NK-92 (cell line): ENCODE measurements around the gene RPRD2.
A peak's percentile ranks its signal among the peaks of the same experiment; 100 is the strongest.
"Not testable (repeated sequence)": the region's sequence is repeated elsewhere in the genome, so short reads cannot be mapped to it uniquely, and the experiment has no call there.

Experiments
- DNase-seq: peaks from one replicate; lab custom pipeline; 2025; ENCODE audit not compliant: unreplicated experiment; lab: John Stamatoyannopoulos, UW

The RPRD2 gene

DNA sequence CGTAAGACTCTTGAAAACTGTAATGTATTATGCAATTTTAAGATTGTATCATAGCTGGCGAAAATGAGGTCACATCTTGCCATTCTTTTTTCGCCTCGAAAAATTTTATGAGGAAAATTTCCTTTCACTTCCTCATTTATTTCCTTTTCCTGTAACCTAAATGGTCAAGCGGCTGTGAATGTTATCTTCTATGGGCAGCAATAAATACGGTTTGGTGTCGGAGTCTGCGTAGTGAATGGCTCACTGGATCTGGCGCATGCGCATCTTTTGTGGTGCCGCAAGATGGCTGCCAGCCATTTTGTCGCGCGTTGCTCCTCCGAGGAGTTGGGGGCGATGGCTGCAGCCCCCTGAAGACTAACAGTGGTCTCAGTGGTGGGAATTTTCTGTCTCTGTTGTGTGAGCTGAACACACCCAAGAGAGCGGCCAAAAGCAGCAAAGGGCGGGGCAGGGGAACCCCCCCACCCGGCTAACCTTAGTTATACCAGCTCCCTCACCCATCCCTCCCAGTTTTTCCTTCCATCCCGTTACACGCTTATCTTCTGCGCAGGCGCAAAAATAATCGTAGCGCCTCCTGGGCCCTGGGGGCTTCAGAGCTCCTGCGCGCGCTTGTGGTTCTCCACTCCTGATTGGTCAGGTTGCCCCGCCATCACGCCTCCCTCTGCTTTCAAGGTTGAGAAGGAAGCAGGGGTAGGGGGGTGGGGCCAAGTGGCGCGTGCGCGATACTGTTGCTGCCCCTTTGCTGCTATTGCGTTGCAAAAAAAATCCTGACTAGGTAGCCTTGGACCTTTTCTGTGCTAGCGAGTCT is at the start of gene RPRD2:
TSS of gene RPRD2 (plus strand) at position 722 of the 805 bp plus-strand sequence. CDS start 568 bp downstream, outside the sequence.
- DNase-seq, result peak; percentile 96

DNA sequence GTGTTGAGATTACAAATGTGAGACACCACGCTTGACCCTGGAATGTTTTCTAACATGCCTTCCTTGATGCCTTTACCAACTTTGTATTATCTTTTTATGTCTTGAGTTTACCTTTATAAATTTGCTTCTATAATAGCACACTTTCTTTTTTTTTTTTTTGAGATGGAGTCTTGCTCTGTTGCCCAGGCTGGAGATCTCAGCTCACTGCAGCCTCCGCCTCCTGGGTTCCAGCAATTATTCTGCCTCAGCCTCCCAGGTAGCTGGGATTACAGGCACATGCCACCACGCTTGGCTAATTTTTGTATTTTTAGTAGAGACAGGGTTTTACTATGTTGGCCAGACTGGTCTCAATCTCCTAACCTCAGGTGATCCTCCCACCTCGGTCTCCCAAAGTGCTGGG is 49.3 kb upstream of the RPRD2 start:
- not testable (repeated sequence) for DNase-seq

DNA sequence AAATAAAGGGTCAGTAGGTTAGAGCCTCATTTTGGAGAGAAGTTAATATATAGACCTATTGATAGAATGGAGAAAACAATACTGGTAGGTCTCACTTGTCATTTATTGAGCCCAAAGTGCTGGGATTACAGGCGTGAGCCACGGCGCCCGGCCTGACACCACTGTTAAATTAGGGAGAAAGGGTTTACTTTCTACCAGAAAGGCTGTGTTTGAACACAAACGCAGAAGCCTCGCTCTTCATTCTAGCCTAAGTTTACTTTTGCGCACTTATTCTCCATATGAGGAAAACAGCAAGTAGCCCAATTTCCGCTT is 43.3 kb upstream of the RPRD2 start:
- DNase-seq, result no peak

- DNase-seq, result no peak
Observed at GRCh38 chr1:150321826-150322166, 42.2 kb upstream of the RPRD2 start.

GRCh38 chr1:150322310-150322709 is 41.6 kb upstream of the RPRD2 start:
- no peak for DNase-seq

GRCh38 chr1:150332651-150333290 is 31.2 kb upstream of the RPRD2 start:
- no peak for DNase-seq

- no peak for DNase-seq
Observed at GRCh38 chr1:150346316-150346715, 17.6 kb upstream of the RPRD2 start.

DNA sequence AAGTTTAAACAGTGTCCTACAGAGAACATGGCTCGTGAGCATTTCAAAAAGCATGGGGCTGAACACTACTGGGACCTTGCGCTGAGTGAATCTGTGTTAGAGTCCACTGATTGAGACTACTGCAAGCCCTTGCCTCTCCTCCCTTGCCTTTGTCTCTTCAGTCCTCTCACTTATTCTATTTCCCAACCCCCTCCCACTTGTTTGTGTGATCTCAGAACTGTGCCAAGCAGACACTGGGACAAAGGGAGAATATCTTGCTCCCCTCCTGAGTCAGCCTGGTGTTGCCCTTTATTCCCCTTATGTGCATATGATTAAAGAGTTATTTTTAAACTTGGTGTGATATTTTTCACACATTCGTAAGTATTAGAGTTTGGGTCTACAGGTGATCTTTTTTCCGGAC is 11.1 kb upstream of the RPRD2 start:
- no peak for DNase-seq

- no peak for DNase-seq
Observed at GRCh38 chr1:150362721-150363425, 1.1 kb upstream of the RPRD2 start.

DNA sequence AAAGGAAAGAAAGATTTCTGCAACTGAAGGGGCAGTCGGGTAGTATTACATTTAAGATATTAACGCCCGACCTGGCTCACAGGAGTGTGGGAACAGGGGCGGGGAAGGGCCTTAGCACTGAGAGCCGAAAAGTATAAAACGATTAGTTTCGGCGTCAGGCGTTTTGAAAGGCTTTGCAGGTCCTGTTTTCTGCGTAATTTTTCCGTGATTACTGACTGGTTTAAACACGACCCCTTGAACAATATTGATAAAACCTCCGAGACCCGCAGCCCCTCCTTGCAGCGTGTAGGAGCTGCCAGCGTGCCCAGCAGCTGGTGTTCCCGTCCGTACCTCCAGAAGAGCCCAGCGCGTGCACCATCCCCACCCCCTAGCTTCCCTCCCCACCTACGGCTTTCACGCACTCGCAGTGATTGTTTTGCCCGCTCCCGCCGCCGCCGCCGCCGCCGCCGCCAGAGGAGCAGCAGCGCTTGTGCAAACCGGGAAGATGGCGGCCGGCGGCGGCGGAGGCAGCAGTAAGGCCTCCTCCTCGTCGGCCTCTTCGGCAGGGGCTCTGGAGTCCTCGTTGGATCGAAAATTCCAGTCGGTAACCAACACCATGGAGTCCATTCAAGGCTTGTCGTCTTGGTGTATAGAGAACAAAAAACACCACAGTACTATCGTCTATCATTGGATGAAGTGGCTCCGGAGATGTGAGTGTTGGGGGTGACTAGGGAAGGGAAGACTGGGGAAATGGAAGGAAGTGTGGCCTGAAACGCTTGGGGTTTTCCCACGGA is 470 bp downstream of the RPRD2 start:
- DNase-seq, result peak; percentile 9

GRCh38 chr1:150365941-150366340 is 2.0 kb downstream of the RPRD2 start:
- DNase-seq, result no peak

- no peak for DNase-seq
Observed at GRCh38 chr1:150366416-150367296, 2.7 kb downstream of the RPRD2 start.

- no peak for DNase-seq
Observed at GRCh38 chr1:150371110-150371509, 7.2 kb downstream of the RPRD2 start.

GRCh38 chr1:150372580-150372979 is 8.6 kb downstream of the RPRD2 start:
- DNase-seq, result no peak

DNA sequence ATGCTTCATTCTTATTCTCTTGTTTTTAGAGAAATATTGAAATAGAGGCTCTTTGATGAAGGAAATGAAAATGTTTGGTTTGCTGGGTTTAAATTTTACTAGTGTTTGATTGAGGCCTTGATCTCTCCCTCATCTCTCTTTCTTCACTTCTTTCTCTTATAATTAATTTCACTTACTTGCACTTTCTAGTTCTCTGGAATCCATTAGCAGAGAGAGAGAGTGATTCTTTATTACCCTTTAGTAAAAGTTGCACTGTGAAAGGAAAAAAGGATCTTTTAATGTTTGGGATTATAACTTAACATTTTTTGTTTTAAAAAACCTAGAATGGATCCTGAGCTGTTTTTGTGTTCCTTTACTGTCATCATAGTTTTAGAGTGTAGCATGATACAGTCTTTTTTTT is 12.2 kb downstream of the RPRD2 start:
- DNase-seq, result no peak

DNA sequence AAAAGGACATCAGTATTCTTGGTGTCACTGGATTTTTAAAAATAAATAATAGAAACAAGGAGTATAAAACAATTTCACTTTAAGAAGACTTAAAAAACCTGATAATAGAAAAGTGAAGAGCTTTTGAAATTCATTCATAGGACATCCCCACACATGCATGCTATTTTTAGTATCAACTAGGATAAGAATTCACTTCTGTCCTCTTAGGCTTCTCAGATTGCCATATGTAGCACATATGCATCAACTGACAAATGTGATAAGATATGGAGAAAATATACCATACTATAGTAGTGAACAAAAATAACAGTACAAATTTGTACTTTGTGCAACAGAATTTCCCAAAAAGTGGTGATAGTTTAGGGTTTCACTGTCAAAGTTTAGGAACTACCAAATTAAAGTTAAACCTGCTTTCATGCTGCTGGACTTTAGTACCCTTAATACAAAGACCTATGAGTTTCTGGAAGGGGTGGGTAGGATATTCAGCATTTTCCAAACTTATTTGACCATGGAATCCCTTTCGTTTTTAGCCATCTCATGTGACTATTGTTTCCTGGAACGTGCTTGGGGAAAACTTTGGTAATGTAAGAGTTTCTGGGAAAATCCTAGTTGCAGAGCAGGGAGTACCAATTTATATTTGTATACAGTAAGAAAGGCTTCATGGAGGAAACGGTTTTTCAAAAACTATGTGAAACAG is 19.8 kb downstream of the RPRD2 start:
- DNase-seq, result no peak

- DNase-seq, result no peak
Observed at GRCh38 chr1:150385537-150386445, 21.8 kb downstream of the RPRD2 start.

GRCh38 chr1:150386592-150386991 is 22.6 kb downstream of the RPRD2 start:
- DNase-seq, result no peak

DNA sequence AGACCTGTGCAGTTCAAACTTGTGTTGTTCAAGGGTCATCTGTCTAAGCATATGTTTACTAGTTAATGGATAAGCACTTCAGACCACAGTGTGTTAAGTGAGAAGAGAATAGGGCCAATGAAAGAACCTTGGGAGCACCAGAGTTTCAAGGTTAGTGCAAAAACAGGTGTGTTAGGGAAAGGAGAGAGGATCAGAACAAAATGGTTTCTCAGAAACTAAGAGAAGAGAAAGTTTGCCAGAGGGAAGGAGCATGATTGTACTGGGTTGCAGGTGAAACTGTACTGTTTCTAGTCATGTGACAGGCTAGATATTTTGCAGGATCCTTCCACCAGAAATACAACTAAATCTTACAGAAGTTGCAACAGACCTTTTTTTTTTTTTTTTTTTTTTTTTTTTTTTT is 23.3 kb downstream of the RPRD2 start:
- DNase-seq, result no peak
